DOHH2 (cell line): ENCODE results near the gene FMNL2.

Experiments used
- CTCF ChIP-seq: fragments of 200-600 bp; sonication (generic); IDR thresholded peaks from one replicate; pipeline ENCODE4 v1.5.1; 2014; ENCODE audit warnings: antibody characterized with exemption, mild to moderate bottlenecking, low read depth, low read length; ENCODE audit not compliant: poor library complexity, severe bottlenecking
- EZH2phosphoT487 ChIP-seq: fragments of 200-600 bp; sonication (generic); IDR thresholded peaks from 2 replicates; pipeline ENCODE4 v1.6.1; 2017; ENCODE audit warnings: borderline replicate concordance, mild to moderate bottlenecking, antibody characterized with exemption, low read length, moderate library complexity, mixed read lengths

GRCh38 chr2:152465541-152465940, 130.6 kb downstream of the FMNL2 start:
- TF ChIP-seq EZH2phosphoT487 (no peak), CTCF (no peak)
